ENCODE data around the gene AFP. TPM values are rescaled to one million over a fixed set of nuclear protein-coding genes. Genes with fewer than 3 reads are reported as not detected.

The AFP gene
- total RNA-seq, 2 donors from 2014 or later = not detected

GRCh38 chr4:73411731-73412414 lies 24.1 kb upstream of the AFP start:
- ATAC-seq (no peak), DNase-seq (no peak)
- intact Hi-C loops (cut with DNase I, micrococcal nuclease) = no loop called here

GRCh38 chr4:73413294-73413755 lies 22.7 kb upstream of the AFP start:
- intact Hi-C loops (cut with DNase I, micrococcal nuclease) = no loop called here
- DNase-seq (no peak), ATAC-seq (no peak)

GRCh38 chr4:73414936-73415271 lies 21.1 kb upstream of the AFP start:
- intact Hi-C loops (cut with DNase I, micrococcal nuclease) = no loop called here
- ATAC-seq (no peak), DNase-seq (no peak)

- DNase-seq (no peak), ATAC-seq (no peak)
- intact Hi-C loops (cut with DNase I, micrococcal nuclease) = no loop called here
Measured at GRCh38 chr4:73415807-73416238, 20.2 kb upstream of the AFP start.

- intact Hi-C loops (cut with DNase I, micrococcal nuclease) = no loop called here
- ATAC-seq = no peak
- DNase-seq = no peak
Measured at GRCh38 chr4:73416423-73417087, 19.5 kb upstream of the AFP start.

DNA sequence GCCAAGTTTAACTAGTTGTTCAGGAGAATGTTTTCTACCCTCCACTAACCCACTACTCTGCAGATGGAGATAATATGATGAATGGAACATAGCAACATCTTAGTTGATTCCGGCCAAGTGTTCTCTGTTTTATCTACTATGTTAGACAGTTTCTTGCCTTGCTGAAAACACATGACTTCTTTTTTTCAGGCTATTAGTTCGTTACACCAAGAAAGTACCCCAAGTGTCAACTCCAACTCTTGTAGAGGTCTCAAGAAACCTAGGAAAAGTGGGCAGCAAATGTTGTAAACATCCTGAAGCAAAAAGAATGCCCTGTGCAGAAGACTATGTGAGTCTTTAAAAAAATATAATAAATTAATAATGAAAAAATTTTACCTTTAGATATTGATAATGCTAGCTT lies 18.7 kb upstream of the AFP start:
- intact Hi-C loops (cut with DNase I, micrococcal nuclease) = no loop called here
- no peak for ATAC-seq
- no peak for DNase-seq

DNA sequence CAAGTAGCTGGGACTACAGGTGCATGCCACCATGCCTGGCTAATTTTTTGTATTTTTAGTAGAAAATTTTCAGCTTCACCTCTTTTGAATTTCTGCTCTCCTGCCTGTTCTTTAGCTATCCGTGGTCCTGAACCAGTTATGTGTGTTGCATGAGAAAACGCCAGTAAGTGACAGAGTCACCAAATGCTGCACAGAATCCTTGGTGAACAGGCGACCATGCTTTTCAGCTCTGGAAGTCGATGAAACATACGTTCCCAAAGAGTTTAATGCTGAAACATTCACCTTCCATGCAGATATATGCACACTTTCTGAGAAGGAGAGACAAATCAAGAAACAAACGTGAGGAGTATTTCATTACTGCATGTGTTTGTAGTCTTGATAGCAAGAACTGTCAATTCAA lies 18.0 kb upstream of the AFP start:
- intact Hi-C loops (cut with DNase I, micrococcal nuclease) = no loop called here
- no peak for ATAC-seq
- DNase-seq = no peak

DNA sequence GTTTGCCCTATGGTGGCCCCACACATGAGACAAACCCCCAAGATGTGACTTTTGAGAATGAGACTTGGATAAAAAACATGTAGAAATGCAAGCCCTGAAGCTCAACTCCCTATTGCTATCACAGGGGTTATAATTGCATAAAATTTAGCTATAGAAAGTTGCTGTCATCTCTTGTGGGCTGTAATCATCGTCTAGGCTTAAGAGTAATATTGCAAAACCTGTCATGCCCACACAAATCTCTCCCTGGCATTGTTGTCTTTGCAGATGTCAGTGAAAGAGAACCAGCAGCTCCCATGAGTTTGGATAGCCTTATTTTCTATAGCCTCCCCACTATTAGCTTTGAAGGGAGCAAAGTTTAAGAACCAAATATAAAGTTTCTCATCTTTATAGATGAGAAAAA lies 17.3 kb upstream of the AFP start:
- DNase-seq (no peak), ATAC-seq (no peak)
- intact Hi-C loops (cut with DNase I, micrococcal nuclease) = no loop called here

GRCh38 chr4:73419106-73420038 lies 16.6 kb upstream of the AFP start:
- DNase-seq (no peak), ATAC-seq (no peak)
- intact Hi-C loops (cut with DNase I, micrococcal nuclease) = no loop called here

DNA sequence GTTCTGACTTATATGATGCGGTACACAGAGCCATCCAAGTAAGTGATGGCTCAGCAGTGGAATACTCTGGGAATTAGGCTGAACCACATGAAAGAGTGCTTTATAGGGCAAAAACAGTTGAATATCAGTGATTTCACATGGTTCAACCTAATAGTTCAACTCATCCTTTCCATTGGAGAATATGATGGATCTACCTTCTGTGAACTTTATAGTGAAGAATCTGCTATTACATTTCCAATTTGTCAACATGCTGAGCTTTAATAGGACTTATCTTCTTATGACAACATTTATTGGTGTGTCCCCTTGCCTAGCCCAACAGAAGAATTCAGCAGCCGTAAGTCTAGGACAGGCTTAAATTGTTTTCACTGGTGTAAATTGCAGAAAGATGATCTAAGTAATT lies 15.4 kb upstream of the AFP start:
- no peak for DNase-seq
- ATAC-seq = no peak
- intact Hi-C loops (cut with DNase I, micrococcal nuclease) = no loop called here

GRCh38 chr4:73421708-73422457 lies 14.1 kb upstream of the AFP start:
- ATAC-seq = no peak
- DNase-seq = no peak
- intact Hi-C loops (cut with DNase I, micrococcal nuclease) = no loop called here

DNA sequence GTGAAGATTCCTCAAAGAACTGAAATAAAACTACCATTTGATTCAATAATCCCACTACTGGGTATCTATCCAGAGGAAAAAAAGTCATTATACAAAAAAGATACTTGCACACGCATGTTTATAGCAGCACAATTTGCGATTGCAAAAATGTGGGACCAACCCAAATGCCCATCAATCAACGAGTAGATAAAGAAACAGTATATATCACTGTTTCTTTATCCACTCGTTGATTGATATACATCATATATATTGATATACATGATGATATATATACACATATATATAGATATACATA lies 13.6 kb upstream of the AFP start:
- no peak for ATAC-seq

GRCh38 chr4:73423184-73423583 lies 12.8 kb upstream of the AFP start:
- intact Hi-C loops (cut with DNase I, micrococcal nuclease) = no loop called here
- ATAC-seq = no peak
- no peak for DNase-seq

More for the DNA sequence above, 13.6 kb upstream of the AFP start:
- DNase-seq = no peak
- intact Hi-C loops (cut with DNase I, micrococcal nuclease) = no loop called here

- DNase-seq = no peak
- intact Hi-C loops (cut with DNase I, micrococcal nuclease) = no loop called here
- ATAC-seq = no peak
Measured at GRCh38 chr4:73426666-73427065, 9.4 kb upstream of the AFP start.

DNA sequence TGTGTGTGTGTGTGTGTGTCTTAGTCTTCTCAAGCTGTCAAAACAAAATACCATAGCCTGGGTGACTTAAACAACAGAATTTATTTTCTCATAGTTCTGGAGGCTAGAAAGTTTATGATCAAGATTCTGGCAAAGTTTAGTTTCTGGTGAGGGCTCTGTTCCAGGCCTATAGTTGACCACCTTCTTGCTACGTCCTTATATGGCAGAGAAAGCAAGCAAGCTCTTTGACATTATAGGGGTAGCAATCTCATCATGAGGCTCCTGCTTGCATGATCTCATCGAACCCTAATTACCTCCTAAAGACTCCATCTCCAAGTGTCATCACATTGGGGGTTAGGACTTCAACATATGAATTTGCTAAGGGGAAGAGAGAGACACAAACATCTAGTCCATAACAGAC lies 6.9 kb upstream of the AFP start:
- ATAC-seq (no peak), DNase-seq (no peak)
- intact Hi-C loops (cut with DNase I, micrococcal nuclease) = no loop called here

- intact Hi-C loops (cut with DNase I, micrococcal nuclease) = no loop called here
- DNase-seq = no peak
- no peak for ATAC-seq
Measured at GRCh38 chr4:73429826-73430587, 6.0 kb upstream of the AFP start.

DNA sequence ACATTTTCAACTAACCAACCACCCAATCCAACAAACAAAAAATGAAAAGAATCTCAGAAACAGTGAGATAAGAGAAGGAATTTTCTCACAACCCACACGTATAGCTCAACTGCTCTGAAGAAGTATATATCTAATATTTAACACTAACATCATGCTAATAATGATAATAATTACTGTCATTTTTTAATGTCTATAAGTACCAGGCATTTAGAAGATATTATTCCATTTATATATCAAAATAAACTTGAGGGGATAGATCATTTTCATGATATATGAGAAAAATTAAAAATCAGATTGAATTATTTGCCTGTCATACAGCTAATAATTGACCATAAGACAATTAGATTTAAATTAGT lies 4.2 kb upstream of the AFP start:
- intact Hi-C loops (cut with DNase I, micrococcal nuclease) = no loop called here
- ATAC-seq (no peak), DNase-seq (no peak)

GRCh38 chr4:73432169-73433000 lies 3.6 kb upstream of the AFP start:
- intact Hi-C loops (cut with DNase I, micrococcal nuclease) = no loop called here
- DNase-seq = no peak

More at GRCh38 chr4:73432169-73433000, 3.6 kb upstream of the AFP start:
- ATAC-seq = peak; percentile 89
